SK-N-SH (cell line): ENCODE data around the gene LSS. TPM values are rescaled to one million over a fixed set of nuclear protein-coding genes. Genes with fewer than 3 reads are reported as not detected.

ENCODE experiments used
- CTCF ChIA-PET: fragments of 300-600, 350-600 bp; formaldehyde crosslinking; extraction: SDS; loops from one replicate; lab custom pipeline; 2021; lab: Yijun Ruan, JAX
- POLR2A ChIA-PET: fragments of 350-600 bp; sonication (Branson Sonifier 250); formaldehyde crosslinking; extraction: SDS; loops from one replicate; lab custom pipeline; 2020; ENCODE audit warnings: antibody characterized with exemption, inconsistent platforms; lab: Yijun Ruan, JAX
- DNase-seq: peaks from one replicate; pipeline ENCODE4 v3.0.0; 2012
- H2AFZ ChIP-seq: fragments of 200-600 bp; sonication (generic); 2 replicates; pipeline ENCODE4 v1.8.1; 2016; ENCODE audit warnings: antibody characterized with exemption, mild to moderate bottlenecking, low read depth
- H3F3A ChIP-seq: fragments of 200-600 bp; sonication (generic); replicated peaks from 2 replicates; pipeline ENCODE3; 2016; ENCODE audit warnings: antibody characterized with exemption, mild to moderate bottlenecking; ENCODE audit not compliant: insufficient read depth
- H3K27ac ChIP-seq, 2 experiments: fragments of 200-500 bp in 1 of 2; fragments of 200-600 bp in 1 of 2; sonication (Bioruptor generic) in 1 of 2; sonication (generic), shearing (Covaris generic) in 1 of 2; 2 replicates each; pipeline versions ENCODE4 v1.5.1 to v1.6.1; 2014 to 2016; ENCODE audit warnings: low read depth in 2 of 2, inconsistent platforms in 1 of 2, low read length in 1 of 2, mild to moderate bottlenecking in 1 of 2, mixed read lengths in 1 of 2
- H3K27me3 ChIP-seq: fragments of 200-600 bp; sonication (generic), shearing (Covaris generic); 2 replicates; pipeline ENCODE4 v1.6.1; 2016; ENCODE audit warnings: mixed run types; ENCODE audit not compliant: insufficient read depth
- H3K36me3 ChIP-seq, 2 experiments: fragments of 200-500 bp in 1 of 2; fragments of 200-600 bp in 1 of 2; sonication (Bioruptor generic) in 1 of 2; sonication (generic) in 1 of 2; replicated peaks in 1 of 2; 2 replicates each; pipeline versions ENCODE3 to v1.5.1; 2014 to 2016; ENCODE audit warnings: low read length in 1 of 2, mild to moderate bottlenecking in 1 of 2; ENCODE audit not compliant: insufficient read depth in 2 of 2, control insufficient read depth in 1 of 2
- H3K4me1 ChIP-seq, 2 experiments: fragments of 200-500 bp in 1 of 2; fragments of 200-600 bp in 1 of 2; sonication (Bioruptor generic) in 1 of 2; sonication (generic), shearing (Covaris generic) in 1 of 2; 2 replicates each; pipeline versions ENCODE4 v1.5.1 to v1.6.1; 2014 to 2016; ENCODE audit warnings: low read depth in 1 of 2, low read length in 1 of 2, mixed run types in 1 of 2; ENCODE audit not compliant: insufficient read depth in 2 of 2, control insufficient read depth in 1 of 2
- H3K4me2 ChIP-seq: fragments of 200-600 bp; sonication (generic), shearing (Covaris generic); 2 replicates; pipeline ENCODE4 v1.6.1; 2017; ENCODE audit warnings: mixed run types
- H3K4me3 ChIP-seq, 2 experiments: fragments of 200-500 bp in 1 of 2; fragments of 200-600 bp in 1 of 2; sonication (Bioruptor generic) in 1 of 2; sonication (generic), shearing (Covaris generic) in 1 of 2; 2 replicates each; pipeline versions ENCODE4 v1.5.1 to v1.8.1; 2014 to 2016; ENCODE audit warnings: low read depth in 2 of 2, inconsistent platforms in 1 of 2, low read length in 1 of 2, mild to moderate bottlenecking in 1 of 2, mixed read lengths in 1 of 2, moderate library complexity in 1 of 2
- H3K79me2 ChIP-seq: fragments of 200-600 bp; sonication (generic); 2 replicates; pipeline ENCODE4 v1.8.1; 2017; ENCODE audit warnings: mild to moderate bottlenecking; ENCODE audit not compliant: insufficient read depth
- H3K9ac ChIP-seq: fragments of 200-600 bp; sonication (generic); 2 replicates; pipeline ENCODE4 v1.6.1; 2017; ENCODE audit warnings: mixed run types
- H3K9me2 ChIP-seq: fragments of 200-600 bp; sonication (generic); 2 replicates; pipeline ENCODE4 v1.6.1; 2017; ENCODE audit warnings: mixed run types
- H3K9me3 ChIP-seq: fragments of 200-600 bp; sonication (generic); 2 replicates; pipeline ENCODE4 v1.6.1; 2017; ENCODE audit warnings: mixed run types, mild to moderate bottlenecking, moderate library complexity
- H4K20me1 ChIP-seq: fragments of 200-600 bp; sonication (generic); 2 replicates; pipeline ENCODE4 v1.6.1; 2017; ENCODE audit warnings: mild to moderate bottlenecking, mixed run types; ENCODE audit not compliant: insufficient read depth
- CHD2 ChIP-seq: fragments of 150-350 bp; IDR thresholded peaks from 2 replicates; pipeline ENCODE4 v1.6.1; 2018; ENCODE audit warnings: low read length; ENCODE audit not compliant: partially characterized antibody
- CTCF ChIP-seq: fragments of 200-600 bp; sonication (generic); IDR thresholded peaks from 2 replicates; pipeline ENCODE4 v1.6.1; 2017; ENCODE audit warnings: antibody characterized with exemption, mild to moderate bottlenecking, moderate library complexity
- FOXM1 ChIP-seq: IDR thresholded peaks from 2 replicates; pipeline ENCODE4 v1.4.0; 2012; ENCODE audit warnings: low read depth, mild to moderate bottlenecking
- GATA2 ChIP-seq: sonication (generic); formaldehyde crosslinking; IDR thresholded peaks from 2 replicates; pipeline ENCODE4 v1.5.0; 2020; ENCODE audit warnings: mild to moderate bottlenecking, missing genetic modification reagents
- IRF3 ChIP-seq: fragments of 150-350 bp; IDR thresholded peaks from 2 replicates; pipeline ENCODE4 v1.6.1; 2016; ENCODE audit warnings: mild to moderate bottlenecking, low read depth, low read length
- NFIC ChIP-seq: IDR thresholded peaks from 2 replicates; pipeline ENCODE4 v1.4.0; 2012; ENCODE audit warnings: borderline replicate concordance
- PBX3 ChIP-seq: IDR thresholded peaks from 2 replicates; pipeline ENCODE4; 2012
- POLR2AphosphoS5 ChIP-seq: IDR thresholded peaks from 2 replicates; pipeline ENCODE4 v1.6.1; 2012; ENCODE audit warnings: low read depth, low read length
- RAD21 ChIP-seq: IDR thresholded peaks from 2 replicates; pipeline ENCODE4 v1.6.1; 2012; ENCODE audit warnings: mild to moderate bottlenecking, low read length
- RCOR1 ChIP-seq: fragments of 150-350 bp; IDR thresholded peaks from 2 replicates; pipeline ENCODE4 v1.6.1; 2017; ENCODE audit warnings: antibody characterized with exemption, low read length
- SMC3 ChIP-seq: IDR thresholded peaks from 2 replicates; pipeline ENCODE4 v1.6.1; 2012; ENCODE audit warnings: low read depth, low read length, improper control_type of control experiment
- TAF1 ChIP-seq: IDR thresholded peaks from 2 replicates; pipeline ENCODE4 v1.6.1; 2012; ENCODE audit warnings: low read depth, mild to moderate bottlenecking, low read length, moderate library complexity, borderline replicate concordance
- YY1 ChIP-seq: IDR thresholded peaks from 2 replicates; pipeline ENCODE4 v1.4.0; 2012; ENCODE audit warnings: low read depth, mild to moderate bottlenecking
- ZBTB33 ChIP-seq: IDR thresholded peaks from 2 replicates; pipeline ENCODE4 v1.4.0; 2012; ENCODE audit warnings: low read depth, borderline replicate concordance
- WGBS: methylation state at CpG from one replicate; pipeline ENCODE4 v1.1.6; 2017; ENCODE audit warnings: low lambda C conversion rate; 5-methylcytosine and 5-hydroxymethylcytosine counted together
- polyA plus RNA-seq, 3 experiments: library from polyadenylated mRNA; depleted of rRNA; stranded (reverse); fragments of >200 nt; gene quantifications; 2 replicates each; pipeline ENCODE4 v1.2.3, GENCODE V29; 2012

Gene LSS
- polyA plus RNA-seq, 1 of the 3 experiments (the other 2 are of a cell fraction): 38.7 TPM

GRCh38 chr21:46187261-46187660 lies 41.3 kb downstream of the LSS start:
- ChIA-PET POLR2A (no interaction called here), CTCF (interaction anchor here (2.0 kb wide), 1 partner anchor 10 kb away, joined by 5 read pairs; no protein-coding TSS in a partner anchor)
- no peak overlapping the region for H3K4me2 ChIP-seq
- TF ChIP-seq PBX3 (no peak), RCOR1 (no peak), FOXM1 (no peak), ZBTB33 (no peak), TAF1 (no peak), POLR2AphosphoS5 (no peak), SMC3 (no peak), CHD2 (no peak), IRF3 (no peak), GATA2 (CRISPR knock-in tag) (no peak), CTCF (no peak)
- H3K9ac ChIP-seq: no peak overlapping the region
- H3K4me3 ChIP-seq: no peak overlapping the region
- no peaks in the 10 kb centered on the region for H3K9me2 ChIP-seq
- no peaks in the 10 kb centered on the region for H3K27me3 ChIP-seq
- H4K20me1 ChIP-seq: no peaks in the 10 kb centered on the region
- H3K27ac ChIP-seq: no peak overlapping the region
- H3K9me3 ChIP-seq: no peaks in the 10 kb centered on the region
- no peak for DNase-seq
- H2AFZ ChIP-seq: no peak overlapping the region
- H3F3A ChIP-seq: peaks cover 10% of the 10 kb centered on the region
- H3K79me2 ChIP-seq: no peaks in the 10 kb centered on the region
- peaks cover 0 to 4% of the 10 kb centered on the region in 2 experiments for H3K36me3 ChIP-seq
- peaks cover 20 to 32% of the 10 kb centered on the region in 2 experiments for H3K4me1 ChIP-seq
- 97% methylated on average over 8 of the region's 8 CpGs for WGBS

GRCh38 chr21:46185716-46186115 lies 42.9 kb downstream of the LSS start:
- Histone ChIP-seq H3K4me1 (peaks cover 17 to 30% of the 10 kb centered on the region in 2 experiments), H4K20me1 (no peaks in the 10 kb centered on the region), H3K9me3 (no peaks in the 10 kb centered on the region), H3F3A (peaks cover 10% of the 10 kb centered on the region), H3K4me2 (no peak overlapping the region), H3K9ac (no peak overlapping the region), H3K27me3 (no peaks in the 10 kb centered on the region), H3K36me3 (no peaks in the 10 kb centered on the region), H3K9me2 (no peaks in the 10 kb centered on the region), H3K79me2 (no peaks in the 10 kb centered on the region), H3K4me3 (no peak overlapping the region), H2AFZ (no peak overlapping the region), H3K27ac (no peak overlapping the region)
- WGBS: 88% methylated on average over 7 of the region's 7 CpGs
- TF ChIP-seq CHD2: no peak
- no peak for TF ChIP-seq YY1
- no peak for TF ChIP-seq RAD21
- TF ChIP-seq NFIC: no peak
- ChIA-PET POLR2A (no interaction called here), CTCF (interaction anchor here (1.0 kb wide), 1 partner anchor 11 kb away, joined by 3 read pairs; no protein-coding TSS in a partner anchor)
- DNase-seq: no peak
